Measurements from ENCODE around the gene ICAM3.

Gene ICAM3

DNA sequence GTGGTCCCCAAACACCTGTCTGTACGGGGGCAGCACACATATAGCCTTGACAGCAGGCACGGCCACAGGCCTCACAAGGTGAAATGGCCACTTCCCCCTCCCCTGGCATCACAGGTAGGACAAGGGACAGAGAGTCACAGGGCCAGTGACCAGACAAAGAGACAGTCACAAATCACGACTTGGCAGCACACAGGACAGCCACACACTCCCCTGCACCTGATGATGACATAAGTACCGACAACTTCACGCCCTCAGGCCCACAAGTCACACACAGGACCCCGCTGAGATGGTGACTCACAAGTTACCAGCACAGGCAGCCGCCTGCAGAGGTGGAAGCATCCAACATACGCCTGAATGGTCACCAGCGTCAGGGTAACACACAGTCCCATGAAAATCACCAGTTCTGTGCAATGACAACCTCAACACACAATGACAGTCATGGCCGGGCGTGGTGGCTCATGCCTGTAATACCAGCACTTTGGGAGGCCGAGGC, 24.4 kb upstream of the ICAM3 start:
- TF ChIP-seq CTCF (conservative IDR thresholded peaks at IDR 0.05; ENCODE audit: low read depth, low read length), result no peak
- no peaks in the 10 kb centered on the region for H3K79me2 ChIP-seq (ENCODE audit: insufficient read depth, low read depth)
- no peak overlapping the region for H3K9ac ChIP-seq
- no peaks in the 10 kb centered on the region for H3K4me1 ChIP-seq (ENCODE audit: low read depth, poor library complexity, severe bottlenecking)
- no peak overlapping the region for H3K4me3 ChIP-seq (IDR thresholded peaks at IDR 0.05; ENCODE audit: insufficient read depth, low read depth, low read length)
- H2AFZ ChIP-seq (ENCODE audit: low read depth), result no peak overlapping the region
- H3K27ac ChIP-seq, result no peak overlapping the region
- no peaks in the 10 kb centered on the region for H4K20me1 ChIP-seq (ENCODE audit: insufficient read depth)
- H3K36me3 ChIP-seq (ENCODE audit: insufficient read depth), result no peaks in the 10 kb centered on the region; the same call in 1 of the 2 replicates
- H3K4me2 ChIP-seq, result no peak overlapping the region
- H3K27me3 ChIP-seq (ENCODE audit: insufficient read depth, low read depth), result no peaks in the 10 kb centered on the region

GRCh38 chr19:10362259-10362658, 22.8 kb upstream of the ICAM3 start:
- Histone ChIP-seq H3K9ac (no peak overlapping the region), H3K27ac (no peak overlapping the region), H2AFZ (ENCODE audit: low read depth) (no peak overlapping the region), H3K4me1 (ENCODE audit: low read depth, poor library complexity, severe bottlenecking) (no peaks in the 10 kb centered on the region), H4K20me1 (ENCODE audit: insufficient read depth) (no peaks in the 10 kb centered on the region), H3K4me2 (no peak overlapping the region), H3K27me3 (ENCODE audit: insufficient read depth, low read depth) (no peaks in the 10 kb centered on the region), H3K36me3 (ENCODE audit: insufficient read depth) (no peaks in the 10 kb centered on the region), H3K4me3 (IDR thresholded peaks at IDR 0.05; ENCODE audit: insufficient read depth, low read depth, low read length) (no peak overlapping the region), H3K79me2 (ENCODE audit: insufficient read depth, low read depth) (no peaks in the 10 kb centered on the region)
- TF ChIP-seq CTCF (conservative IDR thresholded peaks at IDR 0.05; ENCODE audit: low read depth, low read length), result no peak

- no peaks in the 10 kb centered on the region for H3K4me1 ChIP-seq (ENCODE audit: low read depth, poor library complexity, severe bottlenecking)
- H3K9ac ChIP-seq, result no peak overlapping the region
- H3K27me3 ChIP-seq (ENCODE audit: insufficient read depth, low read depth), result no peaks in the 10 kb centered on the region
- H3K79me2 ChIP-seq (ENCODE audit: insufficient read depth, low read depth), result no peaks in the 10 kb centered on the region
- no peak overlapping the region for H3K4me3 ChIP-seq (IDR thresholded peaks at IDR 0.05; ENCODE audit: insufficient read depth, low read depth, low read length)
- no peak overlapping the region for H2AFZ ChIP-seq (ENCODE audit: low read depth)
- H3K36me3 ChIP-seq (ENCODE audit: insufficient read depth), result no peaks in the 10 kb centered on the region
- no peak overlapping the region for H3K27ac ChIP-seq
- H3K4me2 ChIP-seq, result no peak overlapping the region
- no peaks in the 10 kb centered on the region for H4K20me1 ChIP-seq (ENCODE audit: insufficient read depth)
- TF ChIP-seq CTCF (conservative IDR thresholded peaks at IDR 0.05; ENCODE audit: low read depth, low read length), result no peak
These were observed 22.2 kb upstream of the ICAM3 start for GRCh38 chr19:10361569-10362011.

- Histone ChIP-seq H3K27ac (no peak overlapping the region), H3K36me3 (ENCODE audit: insufficient read depth) (no peaks in the 10 kb centered on the region; the same call in 1 of the 2 replicates), H3K4me1 (ENCODE audit: low read depth, poor library complexity, severe bottlenecking) (no peaks in the 10 kb centered on the region), H3K4me2 (no peak overlapping the region), H3K79me2 (ENCODE audit: insufficient read depth, low read depth) (no peaks in the 10 kb centered on the region), H3K27me3 (ENCODE audit: insufficient read depth, low read depth) (no peaks in the 10 kb centered on the region), H3K4me3 (IDR thresholded peaks at IDR 0.05; ENCODE audit: insufficient read depth, low read depth, low read length) (no peak overlapping the region), H3K9ac (no peak overlapping the region), H4K20me1 (ENCODE audit: insufficient read depth) (no peaks in the 10 kb centered on the region), H2AFZ (ENCODE audit: low read depth) (no peak overlapping the region)
- TF ChIP-seq CTCF (conservative IDR thresholded peaks at IDR 0.05; ENCODE audit: low read depth, low read length), result no peak
These were observed 17.0 kb upstream of the ICAM3 start for GRCh38 chr19:10356431-10356830.
